ENCODE data around the gene BRD3OS. TPM values are rescaled to one million over a fixed set of nuclear protein-coding genes. Genes with fewer than 3 reads are reported as not detected.

BRD3OS gene
- total and polyA plus RNA-seq, 2 of the 13 experiments (the other 11 are each of a cell fraction or from before 2014, with no cell fraction given), result 4.9 to 5.7 TPM

GRCh38 chr9:133976887-133977286 lies 48.4 kb upstream of the BRD3OS start (continued):
- TF ChIP-seq, protein P1, sequence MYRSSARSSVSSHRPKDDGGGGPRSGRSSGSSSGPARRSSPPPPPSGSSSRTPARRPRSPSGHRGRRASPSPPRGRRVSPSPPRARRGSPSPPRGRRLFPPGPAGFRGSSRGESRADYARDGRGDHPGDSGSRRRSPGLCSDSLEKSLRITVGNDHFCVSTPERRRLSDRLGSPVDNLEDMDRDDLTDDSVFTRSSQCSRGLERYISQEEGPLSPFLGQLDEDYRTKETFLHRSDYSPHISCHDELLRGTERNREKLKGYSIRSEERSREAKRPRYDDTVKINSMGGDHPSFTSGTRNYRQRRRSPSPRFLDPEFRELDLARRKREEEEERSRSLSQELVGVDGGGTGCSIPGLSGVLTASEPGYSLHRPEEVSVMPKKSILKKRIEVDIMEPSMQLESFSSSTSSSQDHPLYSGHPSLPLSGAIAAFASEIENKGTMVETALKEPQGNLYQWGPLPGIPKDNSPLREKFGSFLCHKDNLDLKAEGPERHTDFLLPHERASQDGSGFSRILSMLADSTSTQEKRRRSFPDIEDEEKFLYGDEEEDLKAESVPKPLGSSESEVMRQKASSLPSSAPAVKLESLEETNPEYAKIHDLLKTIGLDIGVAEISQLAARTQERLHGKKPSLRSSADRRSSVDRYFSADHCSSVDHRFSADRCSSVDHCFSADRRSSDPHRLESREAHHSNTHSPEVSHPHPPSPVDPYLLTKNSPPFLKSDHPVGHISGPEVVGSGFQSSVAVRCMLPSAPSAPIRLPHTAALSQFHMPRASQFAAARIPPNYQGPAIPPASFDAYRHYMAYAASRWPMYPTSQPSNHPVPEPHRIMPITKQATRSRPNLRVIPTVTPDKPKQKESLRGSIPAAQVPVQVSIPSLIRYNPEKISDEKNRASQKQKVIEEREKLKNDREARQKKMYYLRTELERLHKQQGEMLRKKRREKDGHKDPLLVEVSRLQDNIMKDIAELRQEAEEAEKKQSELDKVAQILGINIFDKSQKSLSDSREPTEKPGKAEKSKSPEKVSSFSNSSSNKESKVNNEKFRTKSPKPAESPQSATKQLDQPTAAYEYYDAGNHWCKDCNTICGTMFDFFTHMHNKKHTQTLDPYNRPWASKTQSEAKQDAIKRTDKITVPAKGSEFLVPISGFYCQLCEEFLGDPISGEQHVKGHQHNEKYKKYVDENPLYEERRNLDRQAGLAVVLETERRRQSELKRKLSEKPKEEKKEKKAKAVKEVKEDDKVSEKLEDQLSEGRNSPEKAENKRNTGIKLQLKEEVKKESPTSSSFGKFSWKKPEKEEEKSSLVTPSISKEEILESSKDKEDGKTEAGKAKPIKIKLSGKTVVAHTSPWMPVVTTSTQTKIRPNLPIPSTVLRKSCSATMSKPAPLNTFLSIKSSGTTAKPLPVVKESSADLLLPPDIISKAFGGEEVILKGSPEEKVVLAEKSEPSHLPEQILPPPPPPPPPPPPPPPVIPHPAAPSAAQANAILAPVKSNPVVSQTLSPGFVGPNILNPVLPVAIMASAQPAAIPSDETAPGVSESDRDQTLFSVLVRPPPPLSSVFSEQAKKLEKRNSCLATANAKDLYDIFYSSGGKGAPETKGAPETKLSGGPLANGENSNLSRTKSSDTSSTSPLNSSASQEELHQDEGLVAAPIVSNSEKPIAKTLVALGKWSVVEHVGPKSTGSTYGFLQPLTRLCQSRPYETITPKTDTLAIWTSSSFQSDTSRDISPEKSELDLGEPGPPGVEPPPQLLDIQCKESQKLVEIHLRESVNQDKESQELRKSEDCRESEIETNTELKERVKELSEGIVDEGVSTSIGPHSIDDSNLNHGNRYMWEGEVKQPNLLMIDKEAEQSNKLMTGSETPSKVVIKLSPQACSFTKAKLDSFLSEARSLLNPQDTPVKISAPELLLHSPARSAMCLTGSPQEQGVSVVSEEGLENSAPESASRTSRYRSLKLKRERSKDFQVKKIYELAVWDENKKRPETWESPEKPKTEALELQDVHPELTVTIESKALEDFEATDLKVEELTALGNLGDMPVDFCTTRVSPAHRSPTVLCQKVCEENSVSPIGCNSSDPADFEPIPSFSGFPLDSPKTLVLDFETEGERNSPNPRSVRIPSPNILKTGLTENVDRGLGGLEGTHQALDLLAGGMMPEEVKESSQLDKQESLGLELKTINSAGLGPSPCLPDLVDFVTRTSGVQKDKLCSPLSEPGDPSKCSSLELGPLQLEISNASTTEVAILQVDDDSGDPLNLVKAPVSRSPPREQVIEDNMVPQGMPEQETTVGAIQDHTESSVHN (CRISPR knock-in tag; IDR thresholded peaks at IDR 0.05), result no peak
- no peak for TF ChIP-seq CENPBD1 (CRISPR knock-in tag; IDR thresholded peaks at IDR 0.05; ENCODE audit: borderline replicate concordance, low read depth)
- no peak for TF ChIP-seq LCORL (IDR thresholded peaks at IDR 0.05)
- no peak for TF ChIP-seq LCORL (CRISPR knock-in tag; IDR thresholded peaks at IDR 0.05)
- TF ChIP-seq KMT2A (CRISPR knock-in tag; IDR thresholded peaks at IDR 0.05), result no peak
